ENCODE results near the gene SYNJ2. TPM values are rescaled to one million over a fixed set of nuclear protein-coding genes. Genes with fewer than 3 reads are reported as not detected.

SYNJ2 gene
- polyA plus RNA-seq, 1 experiment, result 40.8 TPM

DNA sequence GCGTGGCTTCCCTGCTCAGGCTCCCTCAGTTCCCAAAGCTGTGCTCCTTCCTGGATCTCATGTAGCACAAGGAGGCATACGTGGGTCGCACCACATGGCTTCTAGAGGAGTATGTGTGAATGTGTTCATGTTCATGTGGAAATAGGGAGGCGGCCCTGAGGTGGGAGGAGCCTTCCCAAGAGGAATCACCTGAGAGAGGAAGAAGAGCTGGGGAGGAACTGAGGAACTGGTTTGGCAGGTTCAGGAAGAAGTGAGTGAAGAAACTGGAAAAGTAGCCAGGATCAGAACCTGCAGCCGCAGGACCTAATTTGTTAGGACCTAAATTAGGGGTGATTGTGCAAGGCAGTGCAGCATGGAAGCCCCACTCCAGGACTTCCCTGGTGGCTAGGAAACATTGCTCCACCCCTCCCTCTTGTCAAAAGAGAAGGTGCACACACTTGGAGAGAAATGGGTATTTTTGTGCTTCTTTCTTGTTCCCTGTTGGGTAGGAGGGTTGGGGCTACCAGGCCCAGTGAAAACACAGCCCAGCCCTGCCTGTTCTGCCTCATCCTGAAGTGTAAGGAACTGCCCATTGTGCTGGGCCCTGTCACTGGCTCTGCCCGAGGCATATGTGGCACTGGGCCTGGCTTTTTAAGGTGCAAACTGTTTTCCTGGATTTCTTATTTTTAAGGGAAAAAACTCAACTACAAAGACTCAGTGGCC lies 20.7 kb downstream of the SYNJ2 start:
- POLR2A ChIA-PET, result interaction anchor here (1.3 kb wide), 1 partner anchor 18 kb away, joined by 3 read pairs; no protein-coding TSS in a partner anchor
- no peaks in the 10 kb centered on the region for H3K27me3 ChIP-seq (ENCODE audit: control insufficient read depth, insufficient read depth, low read length)
- no peak for DNase-seq (ENCODE audit: low read depth, low spot score)
- no peak overlapping the region for H3K4me3 ChIP-seq (ENCODE audit: low read depth, low read length)
- H3K9me3 ChIP-seq (ENCODE audit: control insufficient read depth, insufficient read depth, low read length), result no peaks in the 10 kb centered on the region
- peak overlapping the region; percentile 94 for H3K27ac ChIP-seq (ENCODE audit: low read depth, low read length)
- CTCF ChIA-PET, result interaction anchor here (2.1 kb wide), 1 partner anchor 24 kb away, joined by 10 read pairs; no protein-coding TSS in a partner anchor
- TF ChIP-seq, protein P1, sequence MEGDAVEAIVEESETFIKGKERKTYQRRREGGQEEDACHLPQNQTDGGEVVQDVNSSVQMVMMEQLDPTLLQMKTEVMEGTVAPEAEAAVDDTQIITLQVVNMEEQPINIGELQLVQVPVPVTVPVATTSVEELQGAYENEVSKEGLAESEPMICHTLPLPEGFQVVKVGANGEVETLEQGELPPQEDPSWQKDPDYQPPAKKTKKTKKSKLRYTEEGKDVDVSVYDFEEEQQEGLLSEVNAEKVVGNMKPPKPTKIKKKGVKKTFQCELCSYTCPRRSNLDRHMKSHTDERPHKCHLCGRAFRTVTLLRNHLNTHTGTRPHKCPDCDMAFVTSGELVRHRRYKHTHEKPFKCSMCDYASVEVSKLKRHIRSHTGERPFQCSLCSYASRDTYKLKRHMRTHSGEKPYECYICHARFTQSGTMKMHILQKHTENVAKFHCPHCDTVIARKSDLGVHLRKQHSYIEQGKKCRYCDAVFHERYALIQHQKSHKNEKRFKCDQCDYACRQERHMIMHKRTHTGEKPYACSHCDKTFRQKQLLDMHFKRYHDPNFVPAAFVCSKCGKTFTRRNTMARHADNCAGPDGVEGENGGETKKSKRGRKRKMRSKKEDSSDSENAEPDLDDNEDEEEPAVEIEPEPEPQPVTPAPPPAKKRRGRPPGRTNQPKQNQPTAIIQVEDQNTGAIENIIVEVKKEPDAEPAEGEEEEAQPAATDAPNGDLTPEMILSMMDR (IDR thresholded peaks at IDR 0.05; ENCODE audit: low read depth, low read length), result no peak

DNA sequence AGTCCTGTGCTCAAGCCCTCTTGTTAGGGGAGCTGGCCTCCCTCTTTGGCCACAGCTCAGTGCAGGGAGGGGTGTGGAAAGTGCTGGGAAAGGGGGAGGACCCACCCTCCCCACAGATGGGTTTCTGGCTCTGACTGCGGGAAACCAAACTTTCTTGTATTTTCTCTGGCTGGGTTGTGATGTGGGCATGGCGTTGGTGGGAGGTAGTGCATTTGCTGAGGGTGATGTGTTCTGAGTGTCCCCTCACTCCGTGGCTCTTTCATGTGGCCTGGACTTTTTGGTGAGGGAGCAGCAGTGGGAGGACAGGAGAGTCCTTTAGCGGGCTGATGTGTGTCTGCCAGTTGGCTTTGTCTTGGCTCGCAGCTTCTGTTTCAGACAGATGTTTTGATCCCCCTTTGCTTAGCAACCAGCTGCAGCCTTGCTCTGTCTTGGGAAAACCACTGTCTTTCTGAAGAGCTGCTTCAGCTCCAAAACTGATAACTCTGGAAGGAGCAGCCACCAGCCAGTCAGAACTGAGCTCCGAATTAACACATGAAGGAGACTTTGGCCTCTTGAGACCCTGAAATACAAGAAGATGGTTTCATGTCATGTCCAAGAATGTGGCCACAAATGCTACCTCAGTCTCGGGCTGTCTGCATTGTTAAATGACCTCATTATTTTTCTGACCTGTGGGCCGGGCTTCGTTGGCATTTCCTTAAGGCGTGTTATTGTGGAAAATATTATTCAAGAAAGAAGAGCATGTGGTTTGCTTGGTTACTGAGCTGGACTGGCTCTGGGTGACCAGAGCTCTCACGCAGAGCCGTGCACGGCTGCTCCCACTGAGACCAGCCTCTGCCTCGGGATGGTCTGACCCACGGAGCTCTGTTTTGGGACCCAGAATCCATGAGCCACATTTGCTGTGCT lies 21.5 kb downstream of the SYNJ2 start:
- Histone ChIP-seq H3K9me3 (ENCODE audit: control insufficient read depth, insufficient read depth, low read length) (no peaks in the 10 kb centered on the region), H3K27me3 (ENCODE audit: control insufficient read depth, insufficient read depth, low read length) (no peaks in the 10 kb centered on the region), H3K27ac (ENCODE audit: low read depth, low read length) (peak overlapping the region; percentile 94), H3K4me3 (ENCODE audit: low read depth, low read length) (peak overlapping the region; percentile 12; the same call in 1 of the 2 replicates)
- TF ChIP-seq, protein P1 (IDR thresholded peaks at IDR 0.05; ENCODE audit: low read depth, low read length), result no peak
- POLR2A ChIA-PET, result interaction anchor here (0.6 to 1.3 kb wide), 6 partner anchors 8 to 49 kb away, joined by 3 to 11 read pairs (median 4); no protein-coding TSS in a partner anchor
- no peak for DNase-seq (ENCODE audit: low read depth, low spot score)
- CTCF ChIA-PET, result interaction anchor here (1.0 to 2.1 kb wide), 2 partner anchors 21 to 23 kb away, joined by 4 to 10 read pairs; no protein-coding TSS in a partner anchor

DNA sequence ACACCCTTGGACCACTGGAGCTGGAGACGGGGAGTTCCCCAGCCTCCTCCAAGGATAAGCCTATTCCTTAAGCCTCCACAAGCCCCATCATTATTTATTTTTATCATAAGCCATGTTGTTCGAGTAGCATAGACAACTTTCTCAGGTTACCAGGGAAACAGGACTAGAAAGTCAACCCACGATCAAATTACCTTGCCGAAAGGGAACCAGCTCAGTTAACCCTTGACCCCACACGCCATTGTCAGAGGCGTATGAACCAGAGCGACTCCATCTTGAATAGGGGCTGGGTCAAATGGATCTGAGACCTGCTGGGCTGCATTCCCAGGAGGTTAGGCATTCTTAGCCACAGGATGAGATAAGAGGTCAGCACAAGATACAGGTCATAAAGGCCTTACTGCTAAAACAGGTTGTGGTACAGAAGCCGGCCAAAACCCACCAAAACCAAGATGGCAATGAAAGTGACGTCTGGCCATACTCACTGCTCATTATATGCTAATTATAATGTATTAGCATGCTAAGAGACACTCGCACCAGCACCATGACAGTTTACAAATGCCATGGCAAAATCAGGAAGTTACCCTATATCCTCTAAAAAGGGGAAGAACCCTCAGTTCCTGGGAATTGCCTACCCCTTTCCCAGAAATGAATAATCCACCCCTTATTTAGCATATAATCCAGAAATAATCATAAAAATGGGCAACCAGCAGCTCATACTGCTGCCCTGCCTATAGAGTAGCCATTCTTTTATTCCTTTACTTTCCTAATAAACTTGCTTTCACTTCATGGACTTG lies 22.4 kb downstream of the SYNJ2 start:
- CTCF ChIA-PET, result interaction anchor here (1.0 to 2.1 kb wide), 2 partner anchors 21 to 22 kb away, joined by 4 to 10 read pairs; no protein-coding TSS in a partner anchor
- Histone ChIP-seq H3K27me3 (ENCODE audit: control insufficient read depth, insufficient read depth, low read length) (no peaks in the 10 kb centered on the region), H3K4me3 (ENCODE audit: low read depth, low read length) (no peak overlapping the region), H3K9me3 (ENCODE audit: control insufficient read depth, insufficient read depth, low read length) (no peaks in the 10 kb centered on the region; the same call in 1 of the 2 replicates), H3K27ac (ENCODE audit: low read depth, low read length) (peak overlapping the region; percentile 94)
- TF ChIP-seq, protein P1 (IDR thresholded peaks at IDR 0.05; ENCODE audit: low read depth, low read length), result no peak
- no peak for DNase-seq (ENCODE audit: low read depth, low spot score)
- POLR2A ChIA-PET, result interaction anchor here (0.6 to 1.3 kb wide), 5 partner anchors 9 to 20 kb away, joined by 3 to 11 read pairs (median 4); no protein-coding TSS in a partner anchor

DNA sequence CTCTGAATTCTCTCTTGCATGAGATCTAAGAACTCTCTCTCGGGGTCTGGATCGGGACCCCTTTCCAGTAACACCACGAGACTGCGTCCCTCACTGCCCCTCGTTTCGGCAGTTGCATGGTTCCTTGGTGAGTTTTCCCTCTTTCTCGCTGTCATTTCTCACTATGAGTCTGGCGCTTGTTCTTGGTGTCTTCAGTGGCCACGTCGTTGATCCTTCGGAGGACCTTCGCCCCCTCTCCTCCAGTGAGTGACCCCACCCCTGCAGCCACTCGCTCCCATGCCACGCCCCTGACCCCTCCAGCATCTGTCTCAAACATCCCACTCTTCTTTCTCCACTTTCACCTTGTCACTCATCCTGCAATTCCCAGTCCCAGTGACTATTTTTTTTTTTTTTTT lies 23.0 kb downstream of the SYNJ2 start:
- Histone ChIP-seq H3K4me3 (ENCODE audit: low read depth, low read length) (no peak overlapping the region), H3K27me3 (ENCODE audit: control insufficient read depth, insufficient read depth, low read length) (no peaks in the 10 kb centered on the region), H3K27ac (ENCODE audit: low read depth, low read length) (no peak overlapping the region), H3K9me3 (ENCODE audit: control insufficient read depth, insufficient read depth, low read length) (no peaks in the 10 kb centered on the region; the same call in 1 of the 2 replicates)
- TF ChIP-seq, protein P1 (IDR thresholded peaks at IDR 0.05; ENCODE audit: low read depth, low read length), result no peak
- ChIA-PET CTCF (no interaction called here), POLR2A (no interaction called here)
- no peak for DNase-seq (ENCODE audit: low read depth, low spot score)

Measured in AG04450 (cell line).